ENCODE results near the gene CD209. TPM values are rescaled to one million over a fixed set of nuclear protein-coding genes. Genes with fewer than 3 reads are reported as not detected.

Gene CD209
- total and polyA plus RNA-seq, 7 donors = 0.11 to 13.8 (median 2.7) TPM

DNA sequence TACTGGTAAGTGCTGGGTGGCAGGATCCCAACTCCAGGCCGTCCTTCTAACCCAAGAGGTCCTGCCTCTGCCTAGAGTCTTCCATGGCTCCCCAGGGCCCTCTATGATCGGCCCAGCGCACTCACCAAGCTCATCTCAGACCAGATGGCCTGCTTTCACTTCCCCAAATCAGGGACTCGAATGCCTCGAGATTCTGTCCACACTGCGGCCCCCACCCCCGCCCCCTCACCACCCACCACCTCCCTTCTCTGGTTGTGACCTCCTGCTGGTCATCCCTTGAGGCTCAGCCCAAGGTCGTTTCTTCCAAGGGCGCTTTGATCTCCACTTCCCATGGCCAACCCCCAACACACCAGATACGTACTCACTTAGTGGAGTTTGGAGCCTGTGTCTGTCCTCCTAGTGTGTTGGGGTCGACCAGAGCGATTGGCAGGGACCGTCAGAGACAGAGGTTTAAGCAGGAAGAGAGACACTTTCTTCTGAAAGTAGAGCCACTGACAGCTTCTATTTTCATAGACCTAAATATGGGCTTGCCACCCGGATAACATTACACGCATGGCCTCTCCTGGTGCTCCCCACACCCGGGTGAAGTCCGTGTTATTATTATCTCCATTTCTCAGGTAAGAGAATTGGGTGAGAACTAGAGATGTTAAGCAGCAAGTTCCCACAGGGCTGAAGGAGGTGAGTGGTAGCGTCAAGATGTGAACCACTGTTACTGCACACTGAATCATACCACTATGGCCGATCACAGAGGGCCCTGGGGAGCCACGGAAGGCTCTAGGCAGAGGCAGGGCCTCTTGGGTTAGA lies 45.5 kb downstream of the CD209 start, which contains the start of gene FCER2:
FCER2 (minus strand) TSS at position 478 of the 804 bp plus-strand sequence. CDS start 2,371 bp downstream, outside the sequence.
- no peaks in the 10 kb centered on the region for H3K9me3 ChIP-seq
- no peak within 1 kb of the TSS for H3K4me3 ChIP-seq
- no peak within 1 kb of the TSS for H3K27ac ChIP-seq
- no peaks in the 10 kb centered on the region for H3K36me3 ChIP-seq (ENCODE audit: insufficient read depth in 1 of 2, low read depth in 1 of 2)
- DNase-seq (no peak), ATAC-seq (no peak)
- H3K4me1 ChIP-seq = no peaks in the 10 kb centered on the region
- H3K27me3 ChIP-seq (ENCODE audit: insufficient read depth in 3 of 3, low read length in 2 of 3) = peaks cover 0 to 35% (median 6%) of the 10 kb centered on the region in 3 donors
- intact Hi-C loops (cut with DNase I) = no loop called here
- TF ChIP-seq, protein P1, sequence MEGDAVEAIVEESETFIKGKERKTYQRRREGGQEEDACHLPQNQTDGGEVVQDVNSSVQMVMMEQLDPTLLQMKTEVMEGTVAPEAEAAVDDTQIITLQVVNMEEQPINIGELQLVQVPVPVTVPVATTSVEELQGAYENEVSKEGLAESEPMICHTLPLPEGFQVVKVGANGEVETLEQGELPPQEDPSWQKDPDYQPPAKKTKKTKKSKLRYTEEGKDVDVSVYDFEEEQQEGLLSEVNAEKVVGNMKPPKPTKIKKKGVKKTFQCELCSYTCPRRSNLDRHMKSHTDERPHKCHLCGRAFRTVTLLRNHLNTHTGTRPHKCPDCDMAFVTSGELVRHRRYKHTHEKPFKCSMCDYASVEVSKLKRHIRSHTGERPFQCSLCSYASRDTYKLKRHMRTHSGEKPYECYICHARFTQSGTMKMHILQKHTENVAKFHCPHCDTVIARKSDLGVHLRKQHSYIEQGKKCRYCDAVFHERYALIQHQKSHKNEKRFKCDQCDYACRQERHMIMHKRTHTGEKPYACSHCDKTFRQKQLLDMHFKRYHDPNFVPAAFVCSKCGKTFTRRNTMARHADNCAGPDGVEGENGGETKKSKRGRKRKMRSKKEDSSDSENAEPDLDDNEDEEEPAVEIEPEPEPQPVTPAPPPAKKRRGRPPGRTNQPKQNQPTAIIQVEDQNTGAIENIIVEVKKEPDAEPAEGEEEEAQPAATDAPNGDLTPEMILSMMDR (IDR thresholded peaks at IDR 0.05) = no peak
- 47 to 55% (median 50%) methylated on average over 20 of the region's 20 CpGs for WGBS, 3 donors

DNA sequence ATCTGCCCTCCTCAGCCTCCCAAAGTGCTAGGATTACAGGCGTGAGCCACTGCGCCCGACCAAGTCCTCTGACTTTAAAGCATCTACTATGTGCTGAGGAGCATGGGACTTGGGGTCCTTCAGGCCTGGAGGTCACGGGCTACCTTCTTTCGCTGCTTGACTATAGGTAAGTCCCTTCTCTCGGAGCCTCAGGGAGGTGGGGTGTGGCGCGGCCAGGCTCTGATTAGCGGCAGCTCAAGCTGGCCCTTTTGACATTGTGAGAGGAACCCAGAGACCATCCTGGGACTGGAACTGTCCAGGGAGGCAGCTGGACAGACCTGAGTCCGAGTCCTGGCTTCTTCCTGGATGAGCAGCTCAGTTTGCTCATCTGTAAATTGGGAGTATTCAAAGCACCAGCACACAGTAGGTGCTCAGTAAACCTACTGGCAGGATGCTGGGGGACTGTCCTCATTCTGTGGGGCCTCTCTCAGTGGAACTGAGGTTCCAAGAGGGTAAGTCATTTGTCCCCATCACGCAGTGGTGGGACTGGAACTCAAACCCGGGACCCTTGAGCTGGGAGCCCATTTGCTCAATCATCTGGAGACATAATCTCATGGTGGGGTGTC lies 46.2 kb downstream of the CD209 start:
- no peaks in the 10 kb centered on the region for H3K9me3 ChIP-seq
- H3K4me3 ChIP-seq = no peak overlapping the region
- peaks cover 0 to 39% (median 9%) of the 10 kb centered on the region in 3 donors for H3K27me3 ChIP-seq (ENCODE audit: insufficient read depth in 3 of 3, low read length in 2 of 3)
- H3K4me1 ChIP-seq = no peaks in the 10 kb centered on the region
- ATAC-seq = no peak
- no peak for DNase-seq
- intact Hi-C loops (cut with DNase I) = no loop called here
- 83 to 91% (median 90%) methylated on average over 12 of the region's 12 CpGs for WGBS, 3 donors
- no peaks in the 10 kb centered on the region for H3K36me3 ChIP-seq (ENCODE audit: insufficient read depth in 1 of 2, low read depth in 1 of 2)
- TF ChIP-seq, protein P1 (IDR thresholded peaks at IDR 0.05) = no peak
- H3K27ac ChIP-seq = no peak overlapping the region

DNA sequence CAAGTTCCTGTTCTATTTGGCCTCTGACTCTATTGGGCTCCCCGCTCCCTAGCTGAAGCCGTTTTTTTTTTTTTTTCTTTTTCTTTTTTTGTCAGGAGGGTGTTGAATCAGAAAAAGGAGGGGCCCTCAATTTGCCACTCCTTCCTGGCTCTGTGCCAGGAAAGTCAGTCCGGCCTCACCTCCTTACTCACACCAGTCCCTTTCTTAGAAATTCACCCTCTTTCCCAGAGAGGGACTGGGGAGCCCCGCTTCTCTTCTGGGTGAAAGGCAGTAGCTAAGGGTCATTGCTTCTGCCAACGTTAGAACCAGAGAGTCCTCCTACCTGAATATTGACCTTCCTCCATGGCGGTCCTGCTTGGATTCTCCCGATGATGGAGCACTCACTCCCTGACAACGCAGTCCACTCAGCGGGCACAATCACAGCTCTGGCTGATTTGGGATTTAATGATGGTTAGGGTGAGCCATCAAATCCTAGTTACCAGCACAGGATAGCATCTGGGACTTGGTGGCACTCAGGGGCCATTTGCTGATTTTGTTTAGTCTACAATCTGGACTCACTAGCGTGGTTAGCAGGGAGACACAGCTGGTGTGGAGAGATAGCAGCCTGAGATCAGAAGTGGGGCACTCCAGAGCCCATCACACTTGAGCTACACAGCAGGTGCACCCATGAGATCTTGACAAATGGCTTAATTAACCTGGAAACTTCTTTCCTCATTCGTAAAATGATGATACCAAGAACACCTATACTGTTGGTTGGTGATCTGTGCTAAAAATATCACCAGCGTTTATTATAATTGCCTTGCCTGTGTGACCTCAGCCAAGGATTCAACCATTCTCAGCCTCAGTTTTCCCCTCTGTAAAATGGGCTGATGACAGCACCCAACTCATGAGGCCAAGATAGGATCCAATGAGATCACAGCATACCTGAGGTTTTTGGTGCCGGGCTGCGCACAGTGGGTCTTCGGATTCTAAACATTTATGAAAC lies 47.6 kb downstream of the CD209 start:
- DNase-seq = no peak
- Histone ChIP-seq H3K36me3 (ENCODE audit: insufficient read depth in 1 of 2, low read depth in 1 of 2) (no peaks in the 10 kb centered on the region), H3K27me3 (ENCODE audit: insufficient read depth in 3 of 3, low read length in 2 of 3) (peaks cover 0 to 39% (median 9%) of the 10 kb centered on the region in 3 donors), H3K9me3 (no peaks in the 10 kb centered on the region), H3K4me1 (no peaks in the 10 kb centered on the region), H3K4me3 (no peak overlapping the region), H3K27ac (no peak overlapping the region)
- TF ChIP-seq, protein P1 (IDR thresholded peaks at IDR 0.05) = no peak
- ATAC-seq = no peak
- intact Hi-C loops (cut with DNase I) = no loop called here
- WGBS, 3 donors = 56 to 58% (median 57%) methylated on average over 15 of the region's 15 CpGs

DNA sequence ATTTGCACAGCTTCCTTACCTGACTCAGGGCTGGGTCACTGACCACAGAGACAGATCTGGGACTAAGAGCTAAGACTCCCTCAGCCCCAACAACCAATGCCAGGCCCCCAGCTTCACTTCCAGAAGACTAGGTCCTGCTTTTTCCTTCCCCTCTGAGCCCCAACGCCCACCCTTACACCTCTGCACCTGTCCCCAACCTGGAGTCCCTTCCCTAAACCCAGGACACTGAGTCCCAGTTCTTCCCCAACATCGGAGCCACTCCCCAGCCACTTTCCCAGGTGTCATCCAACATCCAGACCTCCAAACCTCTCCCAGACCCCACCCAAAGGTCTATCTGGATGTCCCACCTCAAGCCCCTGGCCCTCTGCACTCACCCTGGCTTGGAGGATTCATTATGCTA lies 48.3 kb downstream of the CD209 start:
- WGBS, 3 donors = 28 to 36% (median 35%) methylated on average over 2 of the region's 2 CpGs
- TF ChIP-seq, protein P1 (IDR thresholded peaks at IDR 0.05) = no peak
- intact Hi-C loops (cut with DNase I) = no loop called here
- no peaks in the 10 kb centered on the region for H3K4me1 ChIP-seq
- no peaks in the 10 kb centered on the region for H3K9me3 ChIP-seq
- no peak overlapping the region for H3K4me3 ChIP-seq
- H3K27me3 ChIP-seq (ENCODE audit: insufficient read depth in 3 of 3, low read length in 2 of 3) = peaks cover 0 to 39% (median 9%) of the 10 kb centered on the region in 3 donors
- DNase-seq (no peak), ATAC-seq (no peak)
- no peak overlapping the region for H3K27ac ChIP-seq
- no peaks in the 10 kb centered on the region for H3K36me3 ChIP-seq (ENCODE audit: insufficient read depth in 1 of 2, low read depth in 1 of 2)
